Measurements from ENCODE around the gene NEMP1.

GRCh38 chr12:57106021-57106708 is 27.6 kb upstream of the NEMP1 start:
- TF ChIP-seq POLR2AphosphoS5 (IDR thresholded peaks at IDR 0.05; ENCODE audit: low read depth, low read length) (no peak), POLR2A (IDR thresholded peaks at IDR 0.05; ENCODE audit: low read depth, low read length) (no peak)

Measured in GM12892 (cell line).